GM23338 (cell line): Measurements from ENCODE around the gene GPD1. TPM values are rescaled to one million over a fixed set of nuclear protein-coding genes. Genes with fewer than 3 reads are reported as not detected.

ENCODE experiments used
- ATAC-seq: fragments of 200-7000 bp; cut with Tn5 transposase; 3 replicates; pipeline ENCODE4 v1.9.1; 2020
- DNase-seq: peaks from one replicate; pipeline ENCODE4 v3.0.0-alpha.2; 2015; ENCODE audit warnings: low spot score
- H2AFZ ChIP-seq: fragments of 200-600 bp; sonication (generic); 2 replicates; pipeline ENCODE4 v1.8.0; 2016; ENCODE audit warnings: antibody characterized with exemption, mild to moderate bottlenecking, moderate library complexity
- H3F3A ChIP-seq: fragments of 200-600 bp; sonication (generic); replicated peaks from 2 replicates; pipeline ENCODE4 v1.8.0; 2017; ENCODE audit warnings: antibody characterized with exemption, mixed run types, low read depth
- H3K27ac ChIP-seq: fragments of 200-600 bp; sonication (generic); 2 replicates; pipeline ENCODE4 v1.6.1; 2016; ENCODE audit warnings: low read depth
- H3K27me3 ChIP-seq: fragments of 200-600 bp; sonication (generic); 2 replicates; pipeline ENCODE4 v1.8.0; 2016; ENCODE audit warnings: mild to moderate bottlenecking, mixed run types, moderate library complexity; ENCODE audit not compliant: insufficient read depth
- H3K36me3 ChIP-seq: fragments of 200-600 bp; sonication (generic); 2 replicates; pipeline ENCODE4 v1.8.0; 2016; ENCODE audit warnings: mild to moderate bottlenecking; ENCODE audit not compliant: insufficient read depth
- H3K4me1 ChIP-seq: fragments of 200-600 bp; sonication (generic); 2 replicates; pipeline ENCODE4 v1.8.0; 2016; ENCODE audit warnings: mild to moderate bottlenecking, moderate library complexity; ENCODE audit not compliant: insufficient read depth
- H3K4me2 ChIP-seq: fragments of 200-600 bp; sonication (generic); 2 replicates; pipeline ENCODE4 v1.7.1; 2017; ENCODE audit warnings: mixed run types
- H3K4me3 ChIP-seq: fragments of 200-600 bp; sonication (generic); 2 replicates; pipeline ENCODE4 v1.6.1; 2016; ENCODE audit warnings: mixed run types
- H3K79me2 ChIP-seq: fragments of 200-600 bp; sonication (generic); replicated peaks from 2 replicates; pipeline ENCODE4 v1.8.0; 2017; ENCODE audit warnings: mild to moderate bottlenecking; ENCODE audit not compliant: insufficient read depth
- H3K9me2 ChIP-seq: fragments of 200-600 bp; sonication (generic); 2 replicates; pipeline ENCODE4 v1.8.0; 2017; ENCODE audit not compliant: insufficient read depth
- H4K20me1 ChIP-seq: fragments of 200-600 bp; sonication (generic); replicated peaks from 2 replicates; pipeline ENCODE4 v1.8.0; 2017; ENCODE audit warnings: mild to moderate bottlenecking; ENCODE audit not compliant: insufficient read depth
- H3K27ac Mint-ChIP-seq: 2 replicates; pipeline ENCODE4 v1.8.0; 2020; ENCODE audit warnings: inconsistent platforms, mild to moderate bottlenecking, moderate library complexity, mixed read lengths
- H3K27me3 Mint-ChIP-seq: 3 replicates; pipeline ENCODE4 v1.8.0; 2022; ENCODE audit warnings: low read depth, mild to moderate bottlenecking, moderate library complexity, mixed read lengths, inconsistent platforms; ENCODE audit not compliant: insufficient read depth, poor library complexity
- H3K36me3 Mint-ChIP-seq: 3 replicates; pipeline ENCODE4 v1.8.0; 2021; ENCODE audit warnings: low read depth, mild to moderate bottlenecking, inconsistent platforms, moderate library complexity, mixed read lengths
- H3K4me1 Mint-ChIP-seq: 3 replicates; pipeline ENCODE4 v1.8.0; 2020; ENCODE audit warnings: mild to moderate bottlenecking, inconsistent platforms, mixed read lengths
- H3K4me3 Mint-ChIP-seq: 3 replicates; pipeline ENCODE4 v1.8.0; 2021; ENCODE audit warnings: moderate library complexity, mild to moderate bottlenecking, inconsistent platforms, mixed read lengths
- H3K9me3 Mint-ChIP-seq: 3 replicates; pipeline ENCODE4 v1.8.0; 2020; ENCODE audit warnings: moderate library complexity, mild to moderate bottlenecking, inconsistent platforms, mixed read lengths
- CREB1 ChIP-seq: fragments of 250-450 bp; sonication (Bioruptor Pico); IDR thresholded peaks from 2 replicates; pipeline ENCODE4 v1.5.0; 2020; ENCODE audit warnings: low read depth, mild to moderate bottlenecking, moderate library complexity
- CTCF ChIP-seq, 2 experiments: fragments of 200-600 bp in 1 of 2; sonication (generic) in 1 of 2; conservative IDR thresholded peaks; 2 replicates each; pipeline versions ENCODE4 v1.5.1 to v1.6.1; 2016 to 2017; ENCODE audit warnings: antibody characterized with exemption in 2 of 2, low read depth in 2 of 2, mild to moderate bottlenecking in 2 of 2, moderate library complexity in 1 of 2
- EZH2 ChIP-seq: fragments of 200-600 bp; sonication (generic); IDR thresholded peaks from one replicate; pipeline ENCODE4 v1.8.0; 2017; ENCODE audit warnings: antibody characterized with exemption, mild to moderate bottlenecking, low read depth; ENCODE audit not compliant: unreplicated experiment
- JUNB ChIP-seq: IDR thresholded peaks from one replicate; pipeline ENCODE4 v1.6.1; 2016; ENCODE audit warnings: antibody characterized with exemption; ENCODE audit not compliant: unreplicated experiment
- NANOG ChIP-seq: IDR thresholded peaks from 2 replicates; pipeline ENCODE4 v1.6.1; 2016; ENCODE audit warnings: antibody characterized with exemption, borderline replicate concordance
- POLR2AphosphoS5 ChIP-seq: IDR thresholded peaks from 2 replicates; pipeline ENCODE4 v1.6.1; 2016; ENCODE audit warnings: antibody characterized with exemption, low read depth
- REST ChIP-seq: IDR thresholded peaks from one replicate; pipeline ENCODE4 v1.6.1; 2018; ENCODE audit warnings: antibody characterized with exemption; ENCODE audit not compliant: unreplicated experiment
- STAT1 ChIP-seq: IDR thresholded peaks from one replicate; pipeline ENCODE4 v1.6.1; 2016; ENCODE audit warnings: antibody characterized with exemption; ENCODE audit not compliant: unreplicated experiment
- ZNF114 ChIP-seq: fragments of 250-450 bp; sonication (Bioruptor Pico); IDR thresholded peaks from 2 replicates; pipeline ENCODE4 v1.5.0; 2020; ENCODE audit warnings: mild to moderate bottlenecking, moderate library complexity
- ZNF331 ChIP-seq: fragments of 250-450 bp; sonication (Bioruptor Pico); IDR thresholded peaks from 2 replicates; pipeline ENCODE4 v1.5.0; 2020; ENCODE audit warnings: low read depth, mild to moderate bottlenecking, moderate library complexity
- polyA plus RNA-seq: library from polyadenylated mRNA; unstranded; fragments of >200 nt; fragmentation: Nextera tagmentation; extraction: Ambion mirVana; gene quantifications from 2 replicates; pipeline ENCODE4 v1.2.1, GENCODE V29; 2016
- total RNA-seq: library from RNA; depleted of rRNA; stranded (reverse); fragments of >200 nt; shearing (Covaris generic); gene quantifications from 2 replicates; pipeline ENCODE4 v1.2.3, GENCODE V29; 2014
- TF ChIP-seq, protein P1 (sequence below): fragments of 250-450 bp; sonication (Bioruptor Pico); IDR thresholded peaks from 2 replicates; pipeline ENCODE4 v1.5.0; 2020; ENCODE audit warnings: mild to moderate bottlenecking, moderate library complexity

GPD1 gene
- total and polyA plus RNA-seq, 2 experiments from 2014 or later, result 0.36 to 0.45 TPM

- TF ChIP-seq, protein P1, sequence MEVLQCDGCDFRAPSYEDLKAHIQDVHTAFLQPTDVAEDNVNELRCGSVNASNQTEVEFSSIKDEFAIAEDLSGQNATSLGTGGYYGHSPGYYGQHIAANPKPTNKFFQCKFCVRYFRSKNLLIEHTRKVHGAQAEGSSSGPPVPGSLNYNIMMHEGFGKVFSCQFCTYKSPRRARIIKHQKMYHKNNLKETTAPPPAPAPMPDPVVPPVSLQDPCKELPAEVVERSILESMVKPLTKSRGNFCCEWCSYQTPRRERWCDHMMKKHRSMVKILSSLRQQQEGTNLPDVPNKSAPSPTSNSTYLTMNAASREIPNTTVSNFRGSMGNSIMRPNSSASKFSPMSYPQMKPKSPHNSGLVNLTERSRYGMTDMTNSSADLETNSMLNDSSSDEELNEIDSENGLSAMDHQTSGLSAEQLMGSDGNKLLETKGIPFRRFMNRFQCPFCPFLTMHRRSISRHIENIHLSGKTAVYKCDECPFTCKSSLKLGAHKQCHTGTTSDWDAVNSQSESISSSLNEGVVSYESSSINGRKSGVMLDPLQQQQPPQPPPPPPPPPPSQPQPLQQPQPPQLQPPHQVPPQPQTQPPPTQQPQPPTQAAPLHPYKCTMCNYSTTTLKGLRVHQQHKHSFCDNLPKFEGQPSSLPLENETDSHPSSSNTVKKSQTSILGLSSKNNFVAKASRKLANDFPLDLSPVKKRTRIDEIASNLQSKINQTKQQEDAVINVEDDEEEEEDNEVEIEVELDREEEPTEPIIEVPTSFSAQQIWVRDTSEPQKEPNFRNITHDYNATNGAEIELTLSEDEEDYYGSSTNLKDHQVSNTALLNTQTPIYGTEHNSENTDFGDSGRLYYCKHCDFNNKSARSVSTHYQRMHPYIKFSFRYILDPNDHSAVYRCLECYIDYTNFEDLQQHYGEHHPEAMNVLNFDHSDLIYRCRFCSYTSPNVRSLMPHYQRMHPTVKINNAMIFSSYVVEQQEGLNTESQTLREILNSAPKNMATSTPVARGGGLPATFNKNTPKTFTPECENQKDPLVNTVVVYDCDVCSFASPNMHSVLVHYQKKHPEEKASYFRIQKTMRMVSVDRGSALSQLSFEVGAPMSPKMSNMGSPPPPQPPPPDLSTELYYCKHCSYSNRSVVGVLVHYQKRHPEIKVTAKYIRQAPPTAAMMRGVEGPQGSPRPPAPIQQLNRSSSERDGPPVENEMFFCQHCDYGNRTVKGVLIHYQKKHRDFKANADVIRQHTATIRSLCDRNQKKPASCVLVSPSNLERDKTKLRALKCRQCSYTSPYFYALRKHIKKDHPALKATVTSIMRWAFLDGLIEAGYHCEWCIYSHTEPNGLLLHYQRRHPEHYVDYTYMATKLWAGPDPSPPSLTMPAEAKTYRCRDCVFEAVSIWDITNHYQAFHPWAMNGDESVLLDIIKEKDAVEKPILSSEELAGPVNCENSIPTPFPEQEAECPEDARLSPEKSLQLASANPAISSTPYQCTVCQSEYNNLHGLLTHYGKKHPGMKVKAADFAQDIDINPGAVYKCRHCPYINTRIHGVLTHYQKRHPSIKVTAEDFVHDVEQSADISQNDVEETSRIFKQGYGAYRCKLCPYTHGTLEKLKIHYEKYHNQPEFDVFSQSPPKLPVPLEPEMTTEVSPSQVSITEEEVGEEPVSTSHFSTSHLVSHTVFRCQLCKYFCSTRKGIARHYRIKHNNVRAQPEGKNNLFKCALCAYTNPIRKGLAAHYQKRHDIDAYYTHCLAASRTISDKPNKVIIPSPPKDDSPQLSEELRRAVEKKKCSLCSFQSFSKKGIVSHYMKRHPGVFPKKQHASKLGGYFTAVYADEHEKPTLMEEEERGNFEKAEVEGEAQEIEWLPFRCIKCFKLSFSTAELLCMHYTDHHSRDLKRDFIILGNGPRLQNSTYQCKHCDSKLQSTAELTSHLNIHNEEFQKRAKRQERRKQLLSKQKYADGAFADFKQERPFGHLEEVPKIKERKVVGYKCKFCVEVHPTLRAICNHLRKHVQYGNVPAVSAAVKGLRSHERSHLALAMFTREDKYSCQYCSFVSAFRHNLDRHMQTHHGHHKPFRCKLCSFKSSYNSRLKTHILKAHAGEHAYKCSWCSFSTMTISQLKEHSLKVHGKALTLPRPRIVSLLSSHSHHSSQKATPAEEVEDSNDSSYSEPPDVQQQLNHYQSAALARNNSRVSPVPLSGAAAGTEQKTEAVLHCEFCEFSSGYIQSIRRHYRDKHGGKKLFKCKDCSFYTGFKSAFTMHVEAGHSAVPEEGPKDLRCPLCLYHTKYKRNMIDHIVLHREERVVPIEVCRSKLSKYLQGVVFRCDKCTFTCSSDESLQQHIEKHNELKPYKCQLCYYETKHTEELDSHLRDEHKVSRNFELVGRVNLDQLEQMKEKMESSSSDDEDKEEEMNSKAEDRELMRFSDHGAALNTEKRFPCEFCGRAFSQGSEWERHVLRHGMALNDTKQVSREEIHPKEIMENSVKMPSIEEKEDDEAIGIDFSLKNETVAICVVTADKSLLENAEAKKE (CRISPR knock-in tag), result no peak
- no peak for TF ChIP-seq STAT1
- TF ChIP-seq ZNF331 (CRISPR knock-in tag), result no peak
- no peak for TF ChIP-seq JUNB
- no peak for TF ChIP-seq EZH2
- no peak for TF ChIP-seq ZNF114 (CRISPR knock-in tag)
- TF ChIP-seq CTCF (conservative IDR thresholded peaks at IDR 0.05; ENCODE audit: low read depth in 2 of 2), result no peak
- TF ChIP-seq NANOG, result no peak
- TF ChIP-seq POLR2AphosphoS5, result no peak
Observed at GRCh38 chr12:50121641-50122040, 17.8 kb downstream of the GPD1 start (continued).

DNA sequence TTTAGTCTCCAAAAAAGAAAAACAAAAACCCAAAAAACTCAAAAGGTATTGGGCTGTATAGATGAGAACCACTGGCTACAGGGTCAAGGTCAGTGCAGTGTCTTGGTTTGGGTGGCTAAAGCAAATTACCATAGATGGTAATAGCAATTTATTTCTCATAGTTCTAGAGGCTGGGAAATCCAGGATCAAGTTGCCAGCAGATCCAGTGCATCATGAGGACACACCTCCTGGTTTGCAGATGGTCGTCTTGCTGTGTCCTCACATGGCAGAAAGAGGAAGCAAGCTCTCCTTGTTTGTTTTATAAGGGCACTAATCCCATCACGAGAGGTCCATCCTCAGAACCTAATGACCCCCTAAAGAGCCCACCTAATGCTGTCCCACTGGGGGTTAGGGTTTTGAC, 19.4 kb downstream of the GPD1 start:
- Histone ChIP-seq H3K9me2 (no peaks in the 10 kb centered on the region), H3F3A (no peaks in the 10 kb centered on the region), H4K20me1 (peaks cover 5% of the 10 kb centered on the region; the same call in 1 of the 2 replicates), H2AFZ (no peak overlapping the region), H3K4me3 (no peak overlapping the region), H3K4me1 (no peaks in the 10 kb centered on the region), H3K27me3 (no peaks in the 10 kb centered on the region), H3K4me2 (no peak overlapping the region), H3K36me3 (no peaks in the 10 kb centered on the region), H3K79me2 (no peaks in the 10 kb centered on the region), H3K27ac (no peak overlapping the region)
- H3K4me1 Mint-ChIP-seq, result no peaks in the 10 kb centered on the region
- no peak overlapping the region for H3K27ac Mint-ChIP-seq
- no peak overlapping the region for H3K4me3 Mint-ChIP-seq
- ATAC-seq (no peak), DNase-seq (no peak)
- H3K9me3 Mint-ChIP-seq, result no peaks in the 10 kb centered on the region
- no peaks in the 10 kb centered on the region; the same call in 2 of the 3 replicates for H3K36me3 Mint-ChIP-seq
- no peaks in the 10 kb centered on the region for H3K27me3 Mint-ChIP-seq
- TF ChIP-seq CTCF (conservative IDR thresholded peaks at IDR 0.05; ENCODE audit: low read depth in 2 of 2), result no peak
- TF ChIP-seq EZH2, result no peak
- no peak for TF ChIP-seq CREB1
- TF ChIP-seq REST, result no peak
